GM19463 (cell line): Measurements from ENCODE around the gene SSU72.
"Not testable (repeated sequence)": the region's sequence is repeated elsewhere in the genome, so short reads cannot be mapped to it uniquely, and the experiment has no call there.

Source experiments
- ATAC-seq: cut with Tn5 transposase; IDR thresholded peaks from one replicate; pipeline ENCODE4 v1.9.1; 2021; ENCODE audit warnings: mild to moderate bottlenecking, moderate library complexity; ENCODE audit not compliant: unreplicated experiment

The SSU72 gene

GRCh38 chr1:1543706-1544099 is 31.0 kb downstream of the SSU72 start:
- no peak for ATAC-seq

GRCh38 chr1:1542766-1543705 is 31.6 kb downstream of the SSU72 start:
- no peak for ATAC-seq

GRCh38 chr1:1541956-1542765 is 32.5 kb downstream of the SSU72 start:
- no peak for ATAC-seq

GRCh38 chr1:1540818-1541628 is 33.6 kb downstream of the SSU72 start:
- ATAC-seq, result no peak

- no peak for ATAC-seq
Measured at GRCh38 chr1:1540090-1540817, 34.4 kb downstream of the SSU72 start, which contains the start of gene TMEM240. TSS of gene TMEM240 (minus strand) at chr1:1540624. CDS start at chr1:1540346, 278 bp downstream.

- no peak for ATAC-seq
Measured at GRCh38 chr1:1539310-1540089, 35.2 kb downstream of the SSU72 start.

GRCh38 chr1:1538989-1539309 is 35.7 kb downstream of the SSU72 start:
- no peak for ATAC-seq

- ATAC-seq, result no peak
Measured at GRCh38 chr1:1538334-1538733, 36.3 kb downstream of the SSU72 start.

GRCh38 chr1:1537626-1538250 is 36.9 kb downstream of the SSU72 start:
- no peak for ATAC-seq

GRCh38 chr1:1536938-1537546 is 37.6 kb downstream of the SSU72 start:
- no peak for ATAC-seq

GRCh38 chr1:1536019-1536937 is 38.4 kb downstream of the SSU72 start:
- no peak for ATAC-seq

- ATAC-seq, result no peak
Measured at GRCh38 chr1:1535201-1536018, 39.3 kb downstream of the SSU72 start.

- ATAC-seq, result no peak
Measured at GRCh38 chr1:1534401-1535154, 40.1 kb downstream of the SSU72 start.

- ATAC-seq, result not testable (repeated sequence)
Measured at GRCh38 chr1:1533894-1534291, 40.8 kb downstream of the SSU72 start.

GRCh38 chr1:1533176-1533893 is 41.3 kb downstream of the SSU72 start:
- not testable (repeated sequence) for ATAC-seq
